ENCODE results near the gene PARD3.

Gene PARD3

GRCh38 chr10:34503704-34504103 is 311.4 kb downstream of the PARD3 start:
- H3K4me1 ChIP-seq (ENCODE audit: insufficient read depth, low read length, poor library complexity, severe bottlenecking) = no peaks in the 10 kb centered on the region
- H3K9me3 ChIP-seq (ENCODE audit: insufficient read depth, low read depth, low read length) = no peaks in the 10 kb centered on the region
- H3K36me3 ChIP-seq (ENCODE audit: insufficient read depth, low read length) = no peaks in the 10 kb centered on the region
- H2AFZ ChIP-seq (ENCODE audit: low read length) = no peak overlapping the region
- H3K79me2 ChIP-seq (ENCODE audit: insufficient read depth, low read length) = no peaks in the 10 kb centered on the region
- H4K20me1 ChIP-seq (ENCODE audit: insufficient read depth, low read length, poor library complexity, severe bottlenecking) = no peaks in the 10 kb centered on the region
- no peak overlapping the region for H3K9ac ChIP-seq (ENCODE audit: low read depth, low read length, poor library complexity, severe bottlenecking)
- no peaks in the 10 kb centered on the region for H3F3A ChIP-seq (ENCODE audit: low read depth)
- H3K9me2 ChIP-seq (replicated peaks; ENCODE audit: low read depth, low read length) = no peaks in the 10 kb centered on the region
- no peaks in the 10 kb centered on the region for H3K27me3 ChIP-seq (ENCODE audit: insufficient read depth, low read length, poor library complexity, severe bottlenecking)
- H3K4me3 ChIP-seq (ENCODE audit: low read length, poor library complexity, severe bottlenecking) = no peak overlapping the region
- H3K4me2 ChIP-seq (ENCODE audit: low read depth, low read length, poor library complexity, severe bottlenecking) = no peak overlapping the region
- TF ChIP-seq EZH2phosphoT487 (IDR thresholded peaks at IDR 0.05; ENCODE audit: borderline replicate concordance) (no peak), CTCF (conservative IDR thresholded peaks at IDR 0.05; ENCODE audit: low read length) (no peak)

DNA sequence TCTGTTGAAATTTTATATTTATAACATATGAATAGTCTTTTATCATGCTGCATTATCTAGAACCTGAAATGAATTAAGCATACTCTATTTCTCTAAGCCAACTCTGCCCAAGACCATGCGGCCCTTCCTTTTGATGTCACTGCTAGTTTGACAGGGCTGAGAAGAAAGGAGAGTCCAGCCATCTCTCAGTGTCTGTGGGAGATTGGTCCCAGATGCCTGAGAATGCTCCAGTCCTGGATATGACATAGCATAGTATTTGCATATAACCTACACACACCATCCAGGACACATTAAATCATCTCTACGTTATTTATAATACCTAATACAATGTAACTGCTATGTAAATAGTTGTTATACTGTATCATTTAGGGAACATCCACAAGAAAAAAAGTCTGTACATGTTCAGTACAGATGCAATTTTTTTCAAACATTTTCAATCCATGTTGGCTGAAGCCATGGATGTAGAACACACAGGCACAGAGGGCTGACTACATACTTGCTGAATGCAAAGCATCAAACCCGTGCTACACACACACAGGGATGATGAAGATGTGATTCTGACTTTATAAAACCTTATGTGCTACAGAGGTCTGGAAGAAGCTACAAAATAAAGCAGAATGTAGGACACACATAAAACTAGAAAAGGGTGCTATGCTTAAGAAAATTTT is 315.4 kb downstream of the PARD3 start:
- Histone ChIP-seq H3K27me3 (ENCODE audit: insufficient read depth, low read length, poor library complexity, severe bottlenecking) (no peaks in the 10 kb centered on the region), H3F3A (ENCODE audit: low read depth) (no peaks in the 10 kb centered on the region), H3K36me3 (ENCODE audit: insufficient read depth, low read length) (no peaks in the 10 kb centered on the region), H3K79me2 (ENCODE audit: insufficient read depth, low read length) (0 out of 2 replicates have a peak, but pooled peaks cover 9% of the 10 kb centered on the region), H3K4me3 (ENCODE audit: low read length, poor library complexity, severe bottlenecking) (no peak overlapping the region), H3K4me1 (ENCODE audit: insufficient read depth, low read length, poor library complexity, severe bottlenecking) (no peaks in the 10 kb centered on the region), H3K9me3 (ENCODE audit: insufficient read depth, low read depth, low read length) (no peaks in the 10 kb centered on the region), H3K4me2 (ENCODE audit: low read depth, low read length, poor library complexity, severe bottlenecking) (no peak overlapping the region), H2AFZ (ENCODE audit: low read length) (no peak overlapping the region), H4K20me1 (ENCODE audit: insufficient read depth, low read length, poor library complexity, severe bottlenecking) (no peaks in the 10 kb centered on the region), H3K9ac (ENCODE audit: low read depth, low read length, poor library complexity, severe bottlenecking) (no peak overlapping the region), H3K9me2 (replicated peaks; ENCODE audit: low read depth, low read length) (no peaks in the 10 kb centered on the region)
- TF ChIP-seq CTCF (conservative IDR thresholded peaks at IDR 0.05; ENCODE audit: low read length) (no peak), EZH2phosphoT487 (IDR thresholded peaks at IDR 0.05; ENCODE audit: borderline replicate concordance) (no peak)

DNA sequence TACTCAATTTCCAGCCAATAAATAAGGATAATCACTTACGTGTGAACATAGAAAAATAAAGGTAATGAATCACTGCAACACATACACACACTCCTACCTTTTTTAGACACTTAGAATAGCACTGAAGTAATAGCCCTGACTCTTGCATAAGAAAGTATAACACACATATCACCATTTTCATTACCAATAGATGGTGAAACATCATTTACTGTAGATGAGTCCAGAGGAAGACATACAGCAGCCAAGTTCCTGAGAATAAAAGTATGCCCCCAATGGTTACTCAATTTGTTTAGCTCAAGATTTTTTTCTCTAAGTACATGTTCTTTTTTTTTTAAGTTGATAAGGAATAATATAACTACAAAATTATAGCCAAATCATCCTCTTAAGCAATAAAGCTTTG is 316.3 kb downstream of the PARD3 start:
- Histone ChIP-seq H3K4me1 (ENCODE audit: insufficient read depth, low read length, poor library complexity, severe bottlenecking) (no peaks in the 10 kb centered on the region), H3F3A (ENCODE audit: low read depth) (no peaks in the 10 kb centered on the region), H3K36me3 (ENCODE audit: insufficient read depth, low read length) (no peaks in the 10 kb centered on the region), H3K9ac (ENCODE audit: low read depth, low read length, poor library complexity, severe bottlenecking) (no peak overlapping the region), H3K27me3 (ENCODE audit: insufficient read depth, low read length, poor library complexity, severe bottlenecking) (no peaks in the 10 kb centered on the region), H3K4me2 (ENCODE audit: low read depth, low read length, poor library complexity, severe bottlenecking) (no peak overlapping the region), H3K9me2 (replicated peaks; ENCODE audit: low read depth, low read length) (no peaks in the 10 kb centered on the region), H3K79me2 (ENCODE audit: insufficient read depth, low read length) (0 out of 2 replicates have a peak, but pooled peaks cover 10% of the 10 kb centered on the region), H4K20me1 (ENCODE audit: insufficient read depth, low read length, poor library complexity, severe bottlenecking) (no peaks in the 10 kb centered on the region), H2AFZ (ENCODE audit: low read length) (no peak overlapping the region), H3K9me3 (ENCODE audit: insufficient read depth, low read depth, low read length) (no peaks in the 10 kb centered on the region), H3K4me3 (ENCODE audit: low read length, poor library complexity, severe bottlenecking) (no peak overlapping the region)
- TF ChIP-seq EZH2phosphoT487 (IDR thresholded peaks at IDR 0.05; ENCODE audit: borderline replicate concordance) = no peak
- TF ChIP-seq CTCF (conservative IDR thresholded peaks at IDR 0.05; ENCODE audit: low read length) = no peak

All from Loucy (cell line).